ENCODE data around the gene FBXO33.

The FBXO33 gene

DNA sequence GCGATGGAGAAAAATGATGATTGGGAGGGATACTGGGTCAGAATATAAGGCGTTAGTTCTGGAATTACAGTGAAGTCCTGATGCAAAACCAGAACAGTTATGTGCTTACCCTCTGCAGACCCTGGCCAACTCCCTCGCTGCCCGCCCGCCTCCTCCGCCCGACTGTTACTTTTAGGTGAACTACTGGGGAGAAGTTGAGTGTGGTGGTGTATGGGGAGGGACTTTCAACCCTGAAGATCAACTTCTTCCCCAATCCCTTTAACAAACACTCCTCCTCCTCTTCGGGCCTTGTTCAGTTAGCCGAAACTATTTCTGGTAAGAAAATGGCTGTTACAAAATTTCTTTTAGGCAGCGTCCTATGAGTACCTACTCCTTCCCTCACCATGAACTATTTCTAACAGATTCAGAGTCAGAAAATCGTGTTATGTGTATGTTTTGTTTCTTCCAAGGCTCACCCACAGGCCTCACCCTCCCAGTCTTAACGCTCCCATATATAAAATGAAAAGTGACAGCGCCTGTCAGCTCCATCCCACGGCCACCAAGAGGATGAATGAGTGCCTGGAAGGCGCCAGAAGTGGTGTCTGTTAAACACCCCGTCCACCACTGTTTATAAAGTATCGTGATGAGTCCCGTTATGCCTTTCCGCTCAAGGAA lies 1.3 kb downstream of the FBXO33 start:
- DNase-seq: no peak

DNA sequence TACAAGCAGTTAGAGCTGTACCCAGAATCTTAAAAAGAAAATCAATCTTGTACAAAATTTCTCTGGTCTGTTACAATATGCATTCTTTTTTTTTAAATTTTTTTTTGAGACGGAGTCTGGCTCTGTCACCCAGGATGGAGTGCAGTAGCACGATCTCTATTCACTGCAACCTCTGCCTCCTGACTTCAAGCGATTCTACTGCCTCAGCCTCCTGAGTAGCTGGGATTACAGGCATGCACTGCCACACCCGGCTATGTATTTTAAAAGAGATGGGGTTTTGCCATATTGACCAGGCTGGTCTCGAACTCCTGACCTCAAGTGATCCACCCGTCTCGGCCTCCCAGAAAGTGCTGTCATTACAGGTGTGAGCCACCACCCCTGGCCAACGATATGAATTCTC lies 4.1 kb downstream of the FBXO33 start:
- DNase-seq: no peak

DNA sequence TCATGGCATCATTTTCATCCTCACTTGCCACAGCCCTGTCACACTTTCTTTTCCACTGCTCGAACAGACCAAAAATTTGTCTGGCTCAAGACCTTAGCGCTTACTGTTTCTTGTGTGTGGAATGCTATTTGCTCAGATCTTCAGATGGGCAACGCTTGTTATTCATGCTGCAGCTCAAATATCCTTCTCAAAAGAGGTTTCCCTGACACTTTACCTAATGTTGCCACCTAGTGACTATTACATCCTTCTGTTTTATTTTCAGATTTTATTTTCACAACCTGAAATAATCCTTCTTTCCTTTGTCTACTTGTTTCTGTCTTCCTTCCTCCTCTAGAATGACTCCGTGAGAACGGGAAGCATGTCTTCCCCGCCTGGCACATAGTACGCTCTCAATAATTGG lies 5.6 kb downstream of the FBXO33 start:
- no peak for DNase-seq

DNA sequence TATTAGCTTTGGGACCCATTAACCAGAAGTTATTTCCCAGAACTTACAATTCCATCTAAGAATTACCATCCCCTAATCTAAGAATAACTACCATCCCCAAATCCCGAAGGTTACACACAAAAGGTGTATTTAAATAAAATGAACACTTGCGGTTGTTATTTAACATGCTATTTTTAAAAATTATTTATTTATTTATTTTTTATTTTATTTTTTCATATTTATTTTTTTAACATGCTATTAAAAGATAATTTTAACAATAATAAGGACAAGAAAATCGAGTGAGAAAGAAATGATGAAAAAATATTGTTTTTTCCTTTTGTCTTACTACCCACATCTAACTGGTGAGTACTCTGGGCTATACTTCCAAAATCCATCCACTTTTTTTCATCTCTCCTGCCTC lies 6.3 kb downstream of the FBXO33 start:
- DNase-seq: no peak

DNA sequence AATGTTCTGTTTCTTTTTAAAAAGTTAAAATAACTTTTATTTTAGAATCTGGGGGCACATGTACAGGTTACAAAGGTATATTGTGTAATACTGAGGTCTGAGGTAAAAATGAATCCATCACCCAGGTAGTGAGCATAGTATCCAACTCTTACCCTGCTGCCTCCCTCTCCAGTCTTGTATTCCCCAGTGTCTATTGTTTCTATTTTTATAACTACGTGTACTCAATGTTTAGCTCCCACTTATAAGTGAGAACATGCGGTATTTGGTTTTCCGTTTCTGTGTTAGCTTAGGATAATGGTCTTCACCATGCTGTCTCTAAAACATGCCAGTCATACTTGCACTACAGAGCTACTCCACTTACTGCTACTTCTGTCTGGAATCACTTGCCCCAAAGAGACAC lies 8.4 kb downstream of the FBXO33 start:
- DNase-seq: no peak

DNA sequence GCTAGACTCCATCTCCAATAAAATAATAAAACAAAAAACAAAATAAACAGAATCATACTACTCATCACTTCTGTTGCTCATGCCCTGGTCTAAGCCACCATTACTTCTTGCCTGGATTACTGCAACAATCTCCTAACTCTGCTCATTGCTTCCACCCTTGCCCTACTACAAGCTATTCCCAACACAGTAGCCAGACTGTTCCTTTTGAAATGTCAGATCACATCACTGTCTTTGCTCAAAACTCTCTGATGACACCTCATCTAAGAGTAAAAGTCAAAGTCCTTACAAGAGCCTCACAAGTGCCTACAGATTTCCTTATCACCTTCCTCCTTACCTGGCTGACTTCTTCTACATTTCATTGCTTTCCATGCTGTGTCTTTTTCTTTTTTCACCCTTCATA lies 10.0 kb downstream of the FBXO33 start:
- no peak for DNase-seq

DNA sequence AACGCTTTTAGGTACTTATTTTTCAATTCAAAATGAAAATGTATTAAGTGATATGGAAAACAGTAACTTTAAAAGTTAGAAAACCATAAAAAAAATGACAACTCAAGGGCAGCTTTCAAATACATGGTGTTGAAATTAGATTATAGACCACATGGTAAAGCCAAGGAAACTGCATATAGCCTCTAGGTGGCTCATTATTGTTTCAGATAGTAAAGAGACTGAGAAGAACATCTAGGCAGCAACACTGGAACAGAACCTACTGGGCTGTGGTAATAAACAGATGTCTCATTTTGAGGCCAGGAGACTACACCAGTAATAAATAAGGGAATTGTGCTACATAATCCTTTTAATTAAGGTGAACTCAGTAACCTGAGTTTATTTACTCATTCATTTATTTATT lies 13.0 kb downstream of the FBXO33 start:
- no peak for DNase-seq

DNA sequence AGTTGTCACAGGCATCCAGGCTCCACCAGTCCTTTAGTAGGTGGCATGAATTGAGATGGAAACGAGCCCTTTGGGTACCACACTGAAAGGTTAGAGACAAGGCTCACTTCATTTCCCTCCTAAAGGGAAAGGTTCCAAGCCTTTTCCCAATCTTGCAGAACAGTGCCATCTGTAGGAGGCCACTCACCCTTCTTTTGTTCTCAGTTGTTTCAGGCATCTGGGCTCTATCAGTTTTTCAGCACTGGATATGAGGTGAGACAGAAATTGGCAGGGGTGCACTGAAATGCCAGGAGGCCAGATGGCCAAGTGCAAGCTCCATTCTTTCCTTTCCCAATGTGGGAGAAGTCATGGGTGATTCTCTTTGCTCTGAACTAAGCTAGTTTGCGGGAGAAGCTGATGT lies 15.2 kb downstream of the FBXO33 start:
- no peak for DNase-seq

DNA sequence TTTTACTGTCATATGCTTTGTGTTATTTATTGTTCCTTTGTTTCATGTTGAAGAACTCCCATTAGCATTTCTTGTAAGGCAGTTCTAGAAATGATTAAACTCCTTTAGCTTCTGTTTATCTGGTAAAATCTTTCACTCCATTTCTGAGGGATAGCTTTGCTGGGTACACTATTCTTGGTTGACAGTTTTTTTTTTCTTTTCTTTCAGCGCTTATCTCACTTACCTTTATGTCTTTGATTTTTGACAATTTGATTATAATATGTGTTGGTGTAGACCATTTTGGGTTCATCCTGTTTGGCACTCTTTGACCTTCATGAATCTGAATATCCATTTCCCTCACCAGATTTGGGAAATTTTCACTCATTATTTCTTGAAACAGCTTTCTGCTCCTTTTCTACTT lies 16.2 kb downstream of the FBXO33 start:
- no peak for DNase-seq

DNA sequence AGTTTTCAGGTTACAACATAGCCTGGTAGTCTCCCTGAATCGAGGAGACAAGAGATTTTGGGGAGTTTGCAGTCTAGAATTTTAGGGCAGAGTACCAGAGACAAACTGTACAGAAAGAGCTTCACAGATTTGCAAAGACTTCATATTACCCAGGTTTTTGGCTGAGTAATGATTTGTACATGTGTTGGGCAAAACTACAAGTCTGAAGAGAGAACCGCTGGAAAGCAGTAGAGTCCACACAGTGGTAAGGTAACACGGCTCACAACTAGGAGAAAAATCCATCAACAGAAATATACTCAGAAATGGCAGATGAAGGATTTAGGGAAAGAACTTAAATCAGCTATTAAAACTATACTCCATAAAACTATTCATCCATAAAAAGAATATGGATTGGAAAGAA lies 25.7 kb downstream of the FBXO33 start:
- DNase-seq: no peak

DNA sequence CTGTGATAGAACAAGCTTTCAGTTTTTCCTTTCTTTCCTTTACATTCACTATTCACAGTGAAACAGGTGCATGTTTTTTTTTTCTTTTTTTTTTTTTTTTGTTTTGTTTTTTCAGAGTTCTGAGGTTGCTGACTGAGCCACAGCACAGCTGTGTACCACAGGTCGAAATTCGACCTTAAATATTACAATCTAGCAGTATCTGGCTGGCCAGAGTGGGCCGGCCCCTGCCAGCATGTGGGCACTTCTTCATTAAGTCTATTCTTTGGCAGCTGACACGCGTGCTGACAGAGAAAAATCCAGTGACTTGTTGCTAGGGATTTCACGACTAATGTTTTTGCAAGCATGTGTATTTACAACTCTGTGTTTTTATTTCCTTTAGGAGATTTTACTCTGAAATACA lies 33.9 kb downstream of the FBXO33 start:
- no peak for DNase-seq

DNA sequence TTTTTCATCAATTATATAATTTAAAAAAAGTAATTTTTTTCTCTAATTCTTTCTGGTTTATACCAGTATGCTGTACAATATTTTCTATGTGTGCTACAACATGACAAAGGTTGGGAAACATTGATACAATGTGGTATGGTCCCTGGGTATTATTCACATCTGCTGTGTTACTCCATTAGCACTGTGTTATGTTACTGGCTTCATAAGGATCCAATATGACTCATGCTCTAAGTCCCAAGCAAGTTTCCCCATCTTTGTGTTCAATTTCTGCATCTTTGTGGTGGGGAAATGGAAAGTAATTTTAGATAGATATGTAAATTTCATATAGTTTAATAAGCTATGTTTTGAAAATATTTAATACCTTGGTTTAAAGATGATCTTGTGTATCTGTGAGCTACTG lies 35.8 kb downstream of the FBXO33 start:
- no peak for DNase-seq

DNA sequence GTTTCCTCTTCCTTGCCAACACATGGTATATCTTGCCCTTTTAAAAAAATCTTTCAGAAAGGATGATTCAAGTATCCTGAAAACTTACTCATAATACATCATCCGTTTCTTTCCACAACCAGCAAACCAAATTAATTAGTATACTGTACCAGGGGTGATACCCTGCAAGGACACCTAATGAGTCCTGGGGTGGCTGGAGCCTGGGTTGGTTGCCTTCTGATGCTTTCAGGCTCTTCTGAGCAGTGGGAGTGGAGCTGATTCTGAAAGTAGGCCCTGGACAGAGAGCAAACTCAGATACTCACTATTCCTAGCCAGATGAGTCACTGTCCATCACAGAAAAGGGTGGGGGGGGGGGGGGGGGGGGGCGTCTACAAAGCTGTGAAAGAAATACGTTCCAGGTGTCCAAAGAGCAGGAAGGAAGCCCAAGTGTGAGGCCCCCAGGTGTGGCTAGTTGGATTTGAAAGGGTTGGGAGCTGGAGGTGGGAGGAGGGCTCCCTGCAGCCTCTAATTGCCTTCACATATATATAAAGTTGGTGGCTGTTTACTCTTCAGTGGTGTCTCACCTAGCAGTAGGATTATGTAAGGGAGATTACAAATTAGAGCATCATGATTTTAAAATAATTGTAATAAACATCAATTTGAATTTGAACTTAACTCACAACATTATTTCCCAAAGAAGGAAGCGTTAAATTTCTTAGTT lies 36.5 kb downstream of the FBXO33 start:
- DNase-seq: no peak

DNA sequence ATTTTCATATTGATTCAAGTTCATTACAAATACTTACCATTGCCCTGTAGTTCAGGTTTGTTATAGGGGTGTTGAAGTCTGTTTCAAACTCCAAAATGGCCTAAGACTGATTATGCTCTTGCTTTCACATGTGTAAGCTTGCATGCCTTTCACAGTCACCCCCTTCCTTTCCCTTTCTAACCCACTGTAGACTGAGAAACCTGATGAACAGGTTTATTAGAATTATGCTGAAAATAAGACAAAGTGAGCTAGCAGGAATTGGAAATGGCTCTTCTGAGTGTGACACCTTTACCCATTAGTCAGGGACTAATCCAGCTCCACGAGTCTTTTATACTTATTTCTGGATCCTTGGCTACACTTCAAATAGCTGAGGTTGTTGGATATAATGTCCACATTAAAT lies 38.9 kb downstream of the FBXO33 start:
- no peak for DNase-seq

DNA sequence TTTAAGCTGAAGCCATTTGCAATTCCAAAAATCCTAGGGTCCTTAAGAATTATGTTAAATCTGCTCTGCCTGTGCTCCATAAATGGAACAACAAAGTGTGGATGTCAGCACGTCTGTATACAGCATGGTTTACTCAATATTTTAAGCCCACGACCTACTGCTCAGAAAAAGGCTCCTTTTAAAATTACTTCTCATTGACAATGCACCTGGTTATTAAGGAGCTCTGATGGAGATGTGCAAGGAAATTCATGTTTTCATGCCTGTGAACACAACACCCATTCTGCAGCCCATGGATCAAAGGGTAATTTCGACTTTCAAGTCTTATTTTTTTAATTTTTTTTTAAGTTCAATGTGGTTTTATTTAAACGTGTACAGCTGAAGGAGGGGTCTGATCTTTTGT lies 48.1 kb downstream of the FBXO33 start:
- no peak for DNase-seq

DNA sequence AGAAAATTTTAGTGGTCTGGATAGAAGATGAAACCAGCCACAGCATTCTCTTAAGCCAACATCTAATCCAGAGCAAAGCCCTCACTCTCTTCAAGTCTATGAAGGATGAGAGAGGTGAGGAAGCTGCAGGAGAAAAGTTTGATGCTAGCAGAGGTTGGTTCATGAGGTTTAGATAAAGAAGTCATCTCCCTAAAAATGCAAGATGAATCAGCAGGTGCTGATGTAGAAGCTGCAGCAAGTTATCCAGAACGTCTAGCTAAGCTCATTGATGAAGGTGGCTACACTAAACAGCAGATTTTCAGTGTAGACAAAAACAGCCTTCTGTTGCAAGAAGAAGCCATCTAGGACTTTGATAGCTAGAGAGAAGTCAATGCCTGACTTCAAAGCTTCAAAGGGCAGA lies 48.5 kb downstream of the FBXO33 start:
- no peak for DNase-seq

DNA sequence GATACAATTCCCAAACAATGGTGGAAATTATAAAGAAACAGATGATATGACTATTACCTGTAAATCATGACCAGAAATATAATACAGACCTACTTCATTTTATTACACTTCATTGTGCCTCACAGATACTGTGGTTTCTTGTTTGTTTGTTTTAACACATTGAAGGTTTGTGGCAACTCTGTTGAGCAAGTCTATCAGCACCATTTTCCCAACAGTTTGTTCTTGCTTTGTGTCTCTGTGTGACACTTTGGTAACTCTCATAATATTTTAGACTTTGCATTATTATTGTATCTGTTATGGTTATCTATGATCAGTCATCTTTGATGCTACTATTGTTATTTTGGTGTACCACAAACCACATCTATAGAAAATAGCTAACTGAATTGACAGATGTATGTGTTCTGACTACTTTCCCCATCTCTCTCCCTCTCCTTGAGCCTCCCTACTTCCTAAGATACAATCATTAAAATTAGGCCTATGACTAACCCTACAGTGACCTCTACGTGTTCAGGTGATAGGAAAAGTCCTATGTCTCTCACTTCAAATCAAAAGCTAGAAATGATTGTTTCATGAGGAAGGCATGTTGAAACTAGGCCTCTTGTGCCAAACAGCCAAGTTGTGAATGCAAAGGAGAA lies 49.1 kb downstream of the FBXO33 start:
- peak in 1 of 2 donors; percentile 16 for DNase-seq

DNA sequence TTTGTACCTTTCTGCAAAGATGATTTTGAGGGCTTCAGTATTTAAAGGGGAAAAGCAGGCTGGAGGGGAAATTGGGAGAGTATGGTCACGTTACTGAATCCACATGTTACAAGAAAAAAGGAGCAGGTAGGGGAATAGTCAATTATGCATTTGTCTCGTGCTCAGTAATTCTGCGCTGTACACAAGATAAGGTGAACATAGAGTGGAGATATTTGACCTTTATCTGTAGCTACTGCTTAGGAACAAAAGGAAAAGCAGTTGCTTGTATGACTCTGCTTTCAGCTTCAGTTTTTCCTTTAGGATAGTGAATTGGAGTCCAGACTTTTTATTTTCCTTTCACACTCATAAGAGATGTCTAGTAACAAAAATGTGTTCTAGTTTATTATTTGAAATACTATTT lies 49.8 kb downstream of the FBXO33 start:
- no peak for DNase-seq

DNA sequence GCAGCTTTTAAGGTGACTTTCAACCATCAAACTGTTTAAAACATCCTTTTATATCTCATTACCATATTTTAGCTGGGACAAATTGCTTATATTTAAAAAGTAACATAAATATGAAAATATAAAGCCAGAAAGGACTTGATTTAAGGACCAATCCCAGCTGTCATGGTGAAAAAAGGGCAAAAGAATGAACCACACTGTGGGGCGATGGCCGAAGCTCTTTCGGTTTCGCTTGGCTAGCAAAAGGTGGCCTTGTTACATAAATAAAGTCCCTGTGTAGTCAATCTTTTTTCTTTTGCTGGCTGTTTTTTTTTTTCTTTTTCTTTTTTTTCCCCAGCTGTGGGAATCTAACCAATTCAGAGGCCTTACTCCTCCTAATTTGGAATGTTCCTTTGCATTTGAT lies 50.9 kb downstream of the FBXO33 start:
- no peak for DNase-seq

DNA sequence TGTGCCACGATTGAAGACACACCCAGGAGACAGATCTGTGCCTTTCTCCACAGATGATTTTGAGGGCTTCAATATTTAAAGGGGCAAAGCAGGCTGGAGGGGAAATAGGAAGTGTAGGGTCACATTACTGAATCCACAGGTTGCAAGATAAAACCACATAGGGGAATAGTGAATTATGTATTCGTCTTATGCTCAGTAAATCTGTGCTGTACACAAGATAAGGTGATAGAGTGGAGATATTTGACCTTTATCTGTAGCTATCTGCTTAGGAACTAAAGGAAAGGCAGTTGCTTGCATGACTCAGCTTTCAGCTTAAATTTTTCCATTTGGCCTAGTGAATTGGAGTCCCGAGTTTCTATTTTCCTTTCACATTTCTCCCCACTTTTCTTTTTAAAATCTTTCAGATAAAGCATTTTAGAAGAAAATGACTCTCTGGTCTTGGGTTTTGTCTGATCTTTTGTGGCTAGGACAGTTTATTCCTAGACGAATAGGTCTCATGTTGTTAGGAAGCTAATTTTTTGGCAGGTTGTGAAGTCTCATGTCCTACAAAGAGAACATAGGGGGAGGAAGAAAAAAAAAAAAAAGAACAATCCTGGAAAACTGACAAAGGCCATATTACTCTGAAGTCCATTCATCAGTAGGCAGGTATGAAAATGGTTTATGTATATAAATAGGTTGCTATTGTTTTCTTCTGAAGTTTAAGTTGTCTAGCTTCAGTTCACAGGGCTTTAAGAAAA lies 55.4 kb downstream of the FBXO33 start:
- DNase-seq: no peak

DNA sequence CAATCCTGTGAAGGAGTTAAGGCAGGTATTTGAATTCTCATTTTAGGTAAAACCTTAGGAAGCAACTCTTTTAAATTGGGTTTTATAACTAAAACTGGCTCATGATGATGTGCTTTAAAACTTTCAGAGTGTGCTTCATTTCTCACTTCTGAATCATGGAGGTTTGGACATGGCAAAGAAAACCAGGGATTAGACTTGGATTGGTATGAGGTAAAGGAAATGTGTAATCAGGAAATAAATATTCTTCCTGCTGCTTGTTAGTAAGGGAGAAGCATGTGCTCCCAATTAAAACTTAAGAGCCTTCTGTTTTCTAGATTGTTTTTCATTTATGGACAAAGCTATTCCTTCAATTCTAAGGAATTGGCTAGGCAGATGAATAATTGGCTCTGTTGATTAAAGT lies 57.4 kb downstream of the FBXO33 start:
- DNase-seq: no peak

DNA sequence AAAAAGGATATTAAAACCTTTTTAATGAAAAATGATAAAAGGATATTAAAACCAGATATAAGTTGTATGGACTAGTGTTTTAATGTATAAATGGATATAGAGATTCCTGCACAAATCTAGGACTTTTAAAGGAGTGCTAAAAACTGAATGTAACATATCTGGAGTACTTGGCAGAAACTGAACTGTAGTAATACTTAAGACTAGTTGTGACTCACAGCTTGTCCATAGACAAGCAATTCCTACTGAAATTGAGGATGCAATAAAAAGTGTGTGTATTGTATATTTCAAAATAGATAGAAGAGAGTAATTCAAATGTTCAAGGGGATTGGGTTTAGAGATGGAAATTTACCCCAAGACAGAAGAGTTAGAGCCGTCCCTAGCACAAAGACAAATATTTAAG lies 59.6 kb downstream of the FBXO33 start:
- DNase-seq: no peak

DNA sequence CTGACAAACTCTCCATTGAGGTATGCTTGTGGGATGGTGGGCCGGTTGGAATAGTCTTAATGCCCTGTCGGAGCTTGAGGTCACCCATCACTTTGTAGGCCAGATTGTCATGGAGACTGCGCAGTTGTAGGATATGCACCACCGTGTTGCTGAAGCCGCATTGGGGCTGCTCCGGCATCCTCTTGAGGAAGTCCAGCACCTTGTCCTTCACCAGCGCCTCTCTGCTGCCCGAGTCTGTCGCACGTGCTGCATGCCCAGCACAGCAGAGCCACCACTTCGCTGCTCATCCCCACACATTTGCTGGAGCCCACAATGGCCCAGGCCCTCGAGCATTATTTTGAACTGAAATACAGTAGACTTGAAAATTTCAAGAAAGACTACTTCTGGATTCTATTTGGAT lies 61.8 kb downstream of the FBXO33 start:
- no peak for DNase-seq

DNA sequence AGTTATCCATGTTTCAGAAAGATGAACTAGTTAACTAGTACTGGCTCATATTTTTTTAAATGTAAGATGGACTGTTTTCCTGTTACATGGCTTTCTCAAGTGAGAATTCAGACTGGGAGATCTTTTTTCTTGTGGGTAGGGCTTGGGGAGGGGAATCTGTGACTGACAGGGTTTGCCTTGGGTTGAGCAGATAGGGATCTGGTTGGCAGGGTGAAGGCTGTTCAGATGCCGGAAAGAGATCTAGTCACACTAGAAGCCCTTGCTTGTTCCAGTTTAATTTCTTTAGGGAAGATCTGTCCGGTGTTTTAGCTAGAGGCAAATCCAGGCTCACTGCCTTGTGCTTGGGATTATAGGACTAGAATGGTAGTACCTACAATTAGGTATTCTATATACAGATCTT lies 63.2 kb downstream of the FBXO33 start:
- no peak for DNase-seq
